Stimulated activated CD4-positive, alpha-beta T cell treated with anti-CD3 and anti-CD28 coated beads, Interleukin-12 subunit alpha, Interleukin-12 subunit beta, amount 100 ng/mL, for 48 hours (primary cell): ENCODE measurements around the gene CARNS1.

Source experiments
- DNase-seq, 3 donors: peaks; one replicate each; pipeline ENCODE4 v3.0.0-alpha.2; 2020; ENCODE audit warnings: low read depth in 2 of 3, low spot score in 1 of 3

CARNS1 gene

GRCh38 chr11:67375320-67376055 lies 40.0 kb upstream of the CARNS1 start:
- no peak for DNase-seq

GRCh38 chr11:67376063-67376820 lies 39.2 kb upstream of the CARNS1 start:
- no peak for DNase-seq

GRCh38 chr11:67376873-67377808 lies 38.3 kb upstream of the CARNS1 start:
- no peak for DNase-seq

- DNase-seq, result no peak
Measured at GRCh38 chr11:67378544-67378943, 36.9 kb upstream of the CARNS1 start.

- DNase-seq, result no peak
Measured at GRCh38 chr11:67379061-67380058, 36.1 kb upstream of the CARNS1 start.

- no peak for DNase-seq
Measured at GRCh38 chr11:67381244-67381972, 34.1 kb upstream of the CARNS1 start.

GRCh38 chr11:67382276-67383136 lies 33.0 kb upstream of the CARNS1 start:
- peak; percentile 70 to 91 (median 74) for DNase-seq

GRCh38 chr11:67384851-67385366 lies 30.6 kb upstream of the CARNS1 start:
- no peak for DNase-seq

GRCh38 chr11:67387069-67387468 lies 28.4 kb upstream of the CARNS1 start:
- DNase-seq, result no peak

- DNase-seq, result no peak
Measured at GRCh38 chr11:67387518-67387917, 28.0 kb upstream of the CARNS1 start.

- no peak for DNase-seq
Measured at GRCh38 chr11:67389477-67389876, 26.0 kb upstream of the CARNS1 start.

- no peak for DNase-seq
Measured at GRCh38 chr11:67390947-67391303, 24.6 kb upstream of the CARNS1 start.

GRCh38 chr11:67391304-67392182 lies 23.9 kb upstream of the CARNS1 start, which contains the start of gene RAD9A:
TSS of gene RAD9A (plus strand) at chr11:67391986. CDS start at chr11:67392045, 59 bp downstream.
- DNase-seq, result peak; percentile 86 to 94 (median 90)

- no peak for DNase-seq
Measured at GRCh38 chr11:67392183-67392715, 23.2 kb upstream of the CARNS1 start.

GRCh38 chr11:67393437-67393836 lies 22.0 kb upstream of the CARNS1 start:
- DNase-seq, result no peak

- DNase-seq, result no peak
Measured at GRCh38 chr11:67393990-67394389, 21.5 kb upstream of the CARNS1 start.
